HCT116 (cell line): Measurements from ENCODE around the gene KLHL11. TPM values are rescaled to one million over a fixed set of nuclear protein-coding genes. Genes with fewer than 3 reads are reported as not detected.

Experiments
- ATAC-seq: fragments of 200-7000 bp; cut with Tn5 transposase; 2 replicates; pipeline ENCODE4 v1.9.1; 2020; ENCODE audit warnings: mild to moderate bottlenecking, moderate library complexity
- BruUV-seq: library from RNA; stranded (reverse); fragments of 400-500 nt; replicated peaks from 2 replicates; lab custom pipeline; 2021; lab: Mats Ljungman, UMichigan
- CTCF ChIA-PET: fragments of 300-600 bp; sonication (Branson Sonifier 250); formaldehyde crosslinking; loops from one replicate; lab custom pipeline; 2021; ENCODE audit warnings: antibody characterized with exemption; lab: Charles Lee
- POLR2A ChIA-PET: fragments of 300-600, 350-600 bp; sonication (Branson Sonifier 250); formaldehyde crosslinking; loops from one replicate; lab custom pipeline; 2021; ENCODE audit warnings: antibody characterized with exemption; lab: Charles Lee
- RAD21 ChIA-PET, 2 experiments: fragments of 300-600 bp; sonication (Branson Sonifier 250); formaldehyde crosslinking; loops; one replicate each; lab custom pipeline; 2023; ENCODE audit warnings: low total read pairs in 2 of 2; ENCODE audit not compliant: uncharacterized antibody in 2 of 2, unreplicated experiment in 2 of 2, low non-redundant PET in 1 of 2; lab: Charles Lee
- DNase-seq: peaks from one replicate; pipeline ENCODE4 v3.0.0-alpha.2; 2010; ENCODE audit warnings: low read depth, low spot score
- H2AFZ ChIP-seq: fragments of 200-600 bp; shearing (Covaris generic), sonication (generic); 2 replicates; pipeline ENCODE4 v1.6.1; 2017; ENCODE audit warnings: low read depth, mixed run types, mixed read lengths, antibody characterized with exemption, low read length; ENCODE audit not compliant: poor library complexity, severe bottlenecking
- H3K27ac ChIP-seq: 2 replicates; pipeline ENCODE4 v1.5.1; 2012; ENCODE audit warnings: low read depth, low read length
- H3K27me3 ChIP-seq: fragments of 200-600 bp; sonication (generic); 2 replicates; pipeline ENCODE4 v1.6.1; 2016; ENCODE audit warnings: mixed run types, low read length, mixed read lengths; ENCODE audit not compliant: insufficient read depth
- H3K36me3 ChIP-seq, 2 experiments: fragments of 200-500 bp in 1 of 2; fragments of 200-600 bp in 1 of 2; sonication (Bioruptor generic) in 1 of 2; sonication (generic) in 1 of 2; 2 replicates each; pipeline versions ENCODE4 v1.5.1 to v1.6.1; 2014 to 2016; ENCODE audit warnings: low read length in 2 of 2, inconsistent platforms in 1 of 2, mixed read lengths in 1 of 2, mixed run types in 1 of 2; ENCODE audit not compliant: insufficient read depth in 2 of 2, control insufficient read depth in 1 of 2
- H3K4me1 ChIP-seq, 2 experiments: fragments of 200-600 bp in 1 of 2; sonication (generic) in 1 of 2; 2 replicates each; pipeline versions ENCODE4 v1.5.1 to v1.6.1; 2012 to 2017; ENCODE audit warnings: low read length in 2 of 2, inconsistent platforms in 1 of 2, mild to moderate bottlenecking in 1 of 2, mixed read lengths in 1 of 2, mixed run types in 1 of 2, moderate library complexity in 1 of 2; ENCODE audit not compliant: insufficient read depth in 2 of 2, control insufficient read depth in 1 of 2
- H3K4me2 ChIP-seq: fragments of 200-600 bp; sonication (generic); 2 replicates; pipeline ENCODE4 v1.6.1; 2017; ENCODE audit warnings: mixed run types, low read length, mixed read lengths
- H3K4me3 ChIP-seq, 2 experiments: fragments of 200-600 bp in 1 of 2; sonication (generic) in 1 of 2; replicated peaks in 1 of 2; 2 replicates each; pipeline ENCODE4 v1.5.1; 2011 to 2016; ENCODE audit warnings: low read length in 2 of 2, control low read depth in 1 of 2, low read depth in 1 of 2, mild to moderate bottlenecking in 1 of 2, mixed read lengths in 1 of 2, mixed run types in 1 of 2
- H3K79me2 ChIP-seq: fragments of 200-600 bp; sonication (generic); 2 replicates; pipeline ENCODE4 v1.6.1; 2017; ENCODE audit warnings: mild to moderate bottlenecking, mixed run types, low read length, moderate library complexity, mixed read lengths; ENCODE audit not compliant: insufficient read depth
- H3K9ac ChIP-seq: fragments of 200-600 bp; sonication (generic); 2 replicates; pipeline ENCODE4 v1.6.1; 2016; ENCODE audit warnings: low read length, mixed read lengths
- H3K9me2 ChIP-seq: fragments of 200-600 bp; sonication (generic), shearing (Covaris generic); 2 replicates; pipeline ENCODE4 v1.6.1; 2017; ENCODE audit warnings: mixed run types, mild to moderate bottlenecking, moderate library complexity; ENCODE audit not compliant: insufficient read depth
- H3K9me3 ChIP-seq, 2 experiments: fragments of 200-500 bp in 1 of 2; fragments of 200-600 bp in 1 of 2; sonication (Bioruptor generic) in 1 of 2; sonication (generic) in 1 of 2; 2 replicates each; pipeline ENCODE4 v1.6.1; 2014 to 2017; ENCODE audit warnings: low read length in 2 of 2, mixed read lengths in 2 of 2, inconsistent platforms in 1 of 2, low read depth in 1 of 2, mild to moderate bottlenecking in 1 of 2, mixed run types in 1 of 2, moderate library complexity in 1 of 2; ENCODE audit not compliant: control insufficient read depth in 1 of 2, insufficient read depth in 1 of 2
- H4K20me1 ChIP-seq: fragments of 200-600 bp; sonication (generic), shearing (Covaris generic); 2 replicates; pipeline ENCODE4 v1.6.1; 2017; ENCODE audit warnings: mixed run types, mild to moderate bottlenecking, moderate library complexity; ENCODE audit not compliant: insufficient read depth
- CEBPB ChIP-seq: IDR thresholded peaks from 2 replicates; pipeline ENCODE4 v1.6.1; 2012; ENCODE audit warnings: low read depth
- EGR1 ChIP-seq: IDR thresholded peaks from 2 replicates; pipeline ENCODE4 v1.6.1; 2012; ENCODE audit warnings: low read depth
- ELF1 ChIP-seq: IDR thresholded peaks from 2 replicates; pipeline ENCODE4 v1.6.1; 2012; ENCODE audit warnings: low read depth, borderline replicate concordance
- JUND ChIP-seq: IDR thresholded peaks from 2 replicates; pipeline ENCODE4 v1.6.1; 2012
- RAD21 ChIP-seq: IDR thresholded peaks from 2 replicates; pipeline ENCODE4 v1.6.1; 2012; ENCODE audit warnings: low read depth, mild to moderate bottlenecking
- SIN3A ChIP-seq: IDR thresholded peaks from 2 replicates; pipeline ENCODE4 v1.6.1; 2012; ENCODE audit warnings: low read depth
- SP1 ChIP-seq: IDR thresholded peaks from 2 replicates; pipeline ENCODE4 v1.6.1; 2012; ENCODE audit warnings: low read depth
- SRF ChIP-seq: IDR thresholded peaks from 2 replicates; pipeline ENCODE4 v1.6.1; 2012; ENCODE audit warnings: low read depth
- ZNF274 ChIP-seq: fragments of 200-500 bp; sonication (Bioruptor generic); IDR thresholded peaks from 2 replicates; pipeline ENCODE4 v1.6.1; 2014; ENCODE audit warnings: mild to moderate bottlenecking, low read depth, low read length, inconsistent platforms
- intact Hi-C: fragments of 100-400 bp; cut with micrococcal nuclease; formaldehyde crosslinking; loops from 2 replicates; pipeline ENCODE4 v1.10.0; 2022
- total RNA-seq: library from RNA; stranded (reverse); gene quantifications from one replicate; pipeline ENCODE4 v1.2.1, GENCODE V29; 2021; ENCODE audit not compliant: unreplicated experiment
- TF ChIP-seq, protein P1 (sequence below): IDR thresholded peaks from 2 replicates; pipeline ENCODE4 v1.6.1; 2012
- TF ChIP-seq, protein P2 (sequence below): IDR thresholded peaks from 2 replicates; pipeline ENCODE4 v1.6.1; 2012; ENCODE audit warnings: low read depth
- TF ChIP-seq, protein P3 (sequence below): IDR thresholded peaks from 2 replicates; pipeline ENCODE4 v1.6.1; 2012
- TF ChIP-seq, protein P4 (sequence below): IDR thresholded peaks from 2 replicates; pipeline ENCODE4 v1.6.1; 2011; ENCODE audit warnings: mild to moderate bottlenecking, low read length, moderate library complexity; ENCODE audit not compliant: insufficient replicate concordance; ENCODE audit errors: extremely low read depth

The KLHL11 gene
- total RNA-seq, 1 experiment from 2014 or later: 22.4 TPM

DNA sequence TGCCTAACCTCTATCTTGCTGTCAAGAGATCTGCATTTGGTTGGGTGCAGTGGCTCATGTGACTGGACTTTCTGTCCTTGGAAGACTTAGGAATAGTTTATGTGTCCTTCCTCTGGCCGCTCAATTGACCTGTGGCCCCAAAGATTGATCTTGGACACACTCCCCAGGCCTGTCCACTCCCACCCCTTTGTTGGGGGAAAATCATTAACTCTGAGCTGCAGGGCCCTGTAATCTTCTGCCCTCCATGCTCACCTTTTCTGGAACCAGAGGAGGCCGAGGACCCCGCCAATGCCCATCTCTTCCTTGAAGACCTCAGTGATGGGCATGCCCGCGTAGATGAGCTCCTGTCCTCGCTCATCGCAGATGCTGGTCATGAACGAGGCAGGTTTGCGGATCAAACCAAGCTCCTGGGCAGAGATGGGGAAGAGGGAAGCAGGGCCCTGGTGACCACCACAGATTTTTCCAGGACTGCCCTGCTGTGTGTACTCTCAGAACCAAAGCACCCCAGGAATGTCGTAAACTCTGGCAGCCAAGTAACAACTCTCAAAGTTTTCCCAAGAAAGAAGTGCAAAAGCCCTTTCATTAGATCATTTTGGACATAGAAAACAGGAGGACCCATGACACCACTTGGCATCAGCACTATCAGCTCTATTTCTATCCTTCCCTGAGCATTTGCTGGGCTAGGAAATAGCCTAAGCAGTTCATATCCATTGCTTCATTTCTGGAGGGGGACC lies 8.5 kb upstream of the KLHL11 start:
- H3K4me3 ChIP-seq: no peak overlapping the region
- intact Hi-C loops: no loop called here
- TF ChIP-seq SIN3A: no peak
- no peak for TF ChIP-seq SP1
- TF ChIP-seq, protein P1, sequence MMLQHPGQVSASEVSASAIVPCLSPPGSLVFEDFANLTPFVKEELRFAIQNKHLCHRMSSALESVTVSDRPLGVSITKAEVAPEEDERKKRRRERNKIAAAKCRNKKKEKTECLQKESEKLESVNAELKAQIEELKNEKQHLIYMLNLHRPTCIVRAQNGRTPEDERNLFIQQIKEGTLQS: no peak
- TF ChIP-seq, protein P2, sequence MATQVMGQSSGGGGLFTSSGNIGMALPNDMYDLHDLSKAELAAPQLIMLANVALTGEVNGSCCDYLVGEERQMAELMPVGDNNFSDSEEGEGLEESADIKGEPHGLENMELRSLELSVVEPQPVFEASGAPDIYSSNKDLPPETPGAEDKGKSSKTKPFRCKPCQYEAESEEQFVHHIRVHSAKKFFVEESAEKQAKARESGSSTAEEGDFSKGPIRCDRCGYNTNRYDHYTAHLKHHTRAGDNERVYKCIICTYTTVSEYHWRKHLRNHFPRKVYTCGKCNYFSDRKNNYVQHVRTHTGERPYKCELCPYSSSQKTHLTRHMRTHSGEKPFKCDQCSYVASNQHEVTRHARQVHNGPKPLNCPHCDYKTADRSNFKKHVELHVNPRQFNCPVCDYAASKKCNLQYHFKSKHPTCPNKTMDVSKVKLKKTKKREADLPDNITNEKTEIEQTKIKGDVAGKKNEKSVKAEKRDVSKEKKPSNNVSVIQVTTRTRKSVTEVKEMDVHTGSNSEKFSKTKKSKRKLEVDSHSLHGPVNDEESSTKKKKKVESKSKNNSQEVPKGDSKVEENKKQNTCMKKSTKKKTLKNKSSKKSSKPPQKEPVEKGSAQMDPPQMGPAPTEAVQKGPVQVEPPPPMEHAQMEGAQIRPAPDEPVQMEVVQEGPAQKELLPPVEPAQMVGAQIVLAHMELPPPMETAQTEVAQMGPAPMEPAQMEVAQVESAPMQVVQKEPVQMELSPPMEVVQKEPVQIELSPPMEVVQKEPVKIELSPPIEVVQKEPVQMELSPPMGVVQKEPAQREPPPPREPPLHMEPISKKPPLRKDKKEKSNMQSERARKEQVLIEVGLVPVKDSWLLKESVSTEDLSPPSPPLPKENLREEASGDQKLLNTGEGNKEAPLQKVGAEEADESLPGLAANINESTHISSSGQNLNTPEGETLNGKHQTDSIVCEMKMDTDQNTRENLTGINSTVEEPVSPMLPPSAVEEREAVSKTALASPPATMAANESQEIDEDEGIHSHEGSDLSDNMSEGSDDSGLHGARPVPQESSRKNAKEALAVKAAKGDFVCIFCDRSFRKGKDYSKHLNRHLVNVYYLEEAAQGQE: no peak
- no peak for TF ChIP-seq EGR1
- TF ChIP-seq RAD21: no peak
- TF ChIP-seq, protein P3, sequence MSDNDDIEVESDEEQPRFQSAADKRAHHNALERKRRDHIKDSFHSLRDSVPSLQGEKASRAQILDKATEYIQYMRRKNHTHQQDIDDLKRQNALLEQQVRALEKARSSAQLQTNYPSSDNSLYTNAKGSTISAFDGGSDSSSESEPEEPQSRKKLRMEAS: no peak
- no peak for TF ChIP-seq ZNF274
- no peak for TF ChIP-seq CEBPB
- no peak for TF ChIP-seq ELF1
- TF ChIP-seq SRF: no peak
- no peak for TF ChIP-seq JUND
- TF ChIP-seq, protein P4, sequence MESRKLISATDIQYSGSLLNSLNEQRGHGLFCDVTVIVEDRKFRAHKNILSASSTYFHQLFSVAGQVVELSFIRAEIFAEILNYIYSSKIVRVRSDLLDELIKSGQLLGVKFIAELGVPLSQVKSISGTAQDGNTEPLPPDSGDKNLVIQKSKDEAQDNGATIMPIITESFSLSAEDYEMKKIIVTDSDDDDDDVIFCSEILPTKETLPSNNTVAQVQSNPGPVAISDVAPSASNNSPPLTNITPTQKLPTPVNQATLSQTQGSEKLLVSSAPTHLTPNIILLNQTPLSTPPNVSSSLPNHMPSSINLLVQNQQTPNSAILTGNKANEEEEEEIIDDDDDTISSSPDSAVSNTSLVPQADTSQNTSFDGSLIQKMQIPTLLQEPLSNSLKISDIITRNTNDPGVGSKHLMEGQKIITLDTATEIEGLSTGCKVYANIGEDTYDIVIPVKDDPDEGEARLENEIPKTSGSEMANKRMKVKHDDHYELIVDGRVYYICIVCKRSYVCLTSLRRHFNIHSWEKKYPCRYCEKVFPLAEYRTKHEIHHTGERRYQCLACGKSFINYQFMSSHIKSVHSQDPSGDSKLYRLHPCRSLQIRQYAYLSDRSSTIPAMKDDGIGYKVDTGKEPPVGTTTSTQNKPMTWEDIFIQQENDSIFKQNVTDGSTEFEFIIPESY: no peak
- H3K36me3 ChIP-seq: peaks cover 40 to 51% of the 10 kb centered on the region in 2 experiments
- no peaks in the 10 kb centered on the region for H3K79me2 ChIP-seq
- H3K27ac ChIP-seq: no peak overlapping the region
- RAD21 ChIA-PET: no interaction called here
- H4K20me1 ChIP-seq: no peaks in the 10 kb centered on the region
- H2AFZ ChIP-seq: no peak overlapping the region
- no peak overlapping the region for H3K9ac ChIP-seq
- no peaks in the 10 kb centered on the region for H3K4me1 ChIP-seq
- CTCF ChIA-PET: no interaction called here
- no peak for DNase-seq
- no peak overlapping the region for H3K4me2 ChIP-seq
- no TSS peak for BruUV-seq
- ATAC-seq: no peak
- no peaks in the 10 kb centered on the region for H3K9me3 ChIP-seq
- H3K27me3 ChIP-seq: no peaks in the 10 kb centered on the region
- POLR2A ChIA-PET: no interaction called here
- H3K9me2 ChIP-seq: no peaks in the 10 kb centered on the region
